Neural cell (in vitro differentiated cells): ENCODE results near the gene SH3RF1. TPM values are rescaled to one million over a fixed set of nuclear protein-coding genes. Genes with fewer than 3 reads are reported as not detected.

Source experiments
- H2AFZ ChIP-seq: fragments of 200-600, 300-800 bp; sonication (generic), shearing (Covaris generic); 2 replicates; pipeline ENCODE4 v1.6.0; 2014; ENCODE audit warnings: low read depth, mild to moderate bottlenecking, antibody characterized with exemption, low read length, moderate library complexity
- H3F3A ChIP-seq: fragments of 200-600 bp; shearing (Covaris generic); 2 replicates; pipeline ENCODE4 v1.6.1; 2016; ENCODE audit warnings: mild to moderate bottlenecking, moderate library complexity, mixed read lengths, antibody characterized with exemption, low read length; ENCODE audit not compliant: insufficient read depth, poor library complexity, severe bottlenecking
- H3K27ac ChIP-seq: fragments of 200-600, 300-800 bp; sonication (generic), shearing (Covaris generic); 2 replicates; pipeline ENCODE4 v1.5.1; 2014; ENCODE audit warnings: mild to moderate bottlenecking, low read length, moderate library complexity
- H3K27me3 ChIP-seq: fragments of 300-800, 200-600 bp; sonication (generic), shearing (Covaris generic); 2 replicates; pipeline ENCODE4 v1.6.0; 2014; ENCODE audit warnings: mild to moderate bottlenecking, low read depth, low read length, moderate library complexity; ENCODE audit not compliant: insufficient read depth
- H3K36me3 ChIP-seq: fragments of 300-800, 200-600 bp; sonication (generic), shearing (Covaris generic); 2 replicates; pipeline ENCODE4 v1.5.1; 2014; ENCODE audit warnings: mild to moderate bottlenecking, antibody characterized with exemption, low read length, moderate library complexity; ENCODE audit not compliant: insufficient read depth
- H3K4me2 ChIP-seq: fragments of 300-800, 200-600 bp; sonication (generic), shearing (Covaris generic); 2 replicates; pipeline ENCODE4 v1.6.0; 2014; ENCODE audit warnings: mild to moderate bottlenecking, low read length
- H3K4me3 ChIP-seq: fragments of 300-800, 200-600 bp; sonication (generic), shearing (Covaris generic); 2 replicates; pipeline ENCODE4 v1.5.1; 2014; ENCODE audit warnings: mild to moderate bottlenecking, low read length, moderate library complexity
- H3K79me2 ChIP-seq: fragments of 200-600 bp; shearing (Covaris generic); replicated peaks from 2 replicates; pipeline ENCODE4 v1.6.0; 2014; ENCODE audit warnings: mild to moderate bottlenecking, low read length, moderate library complexity; ENCODE audit not compliant: insufficient read depth
- H3K9ac ChIP-seq: fragments of 300-800, 200-600 bp; sonication (generic), shearing (Covaris generic); 2 replicates; pipeline ENCODE4 v1.6.1; 2016; ENCODE audit warnings: mild to moderate bottlenecking, low read length, mixed read lengths
- H3K9me2 ChIP-seq: fragments of 200-600 bp; shearing (Covaris generic); 2 replicates; pipeline ENCODE4 v1.6.1; 2016; ENCODE audit warnings: mild to moderate bottlenecking, low read length, mixed read lengths; ENCODE audit not compliant: insufficient read depth
- H3K9me3 ChIP-seq: fragments of 200-600, 300-800 bp; sonication (generic), shearing (Covaris generic); 2 replicates; pipeline ENCODE4 v1.6.1; 2016; ENCODE audit warnings: mild to moderate bottlenecking, mixed run types, low read length, moderate library complexity, mixed read lengths
- H4K20me1 ChIP-seq: fragments of 200-600 bp; shearing (Covaris generic); 2 replicates; pipeline ENCODE4 v1.6.1; 2016; ENCODE audit warnings: mild to moderate bottlenecking, mixed run types; ENCODE audit not compliant: insufficient read depth
- CTCF ChIP-seq: fragments of 450-650 bp; IDR thresholded peaks from 2 replicates; pipeline ENCODE4 v1.5.1; 2014; ENCODE audit warnings: antibody characterized with exemption, mild to moderate bottlenecking, moderate library complexity; ENCODE audit not compliant: poor library complexity, severe bottlenecking
- EP300 ChIP-seq: fragments of 450-650 bp; conservative IDR thresholded peaks from 2 replicates; pipeline ENCODE4 v1.6.1; 2014; ENCODE audit warnings: antibody characterized with exemption, mild to moderate bottlenecking, moderate library complexity; ENCODE audit not compliant: poor library complexity, severe bottlenecking
- EZH2 ChIP-seq: fragments of 200-600, 300-800 bp; shearing (Covaris generic), sonication (generic); IDR thresholded peaks from 2 replicates; pipeline ENCODE4 v1.6.1; 2014; ENCODE audit warnings: antibody characterized with exemption, low read length, borderline replicate concordance, mild to moderate bottlenecking; ENCODE audit not compliant: insufficient read depth, poor library complexity, severe bottlenecking
- MXI1 ChIP-seq: fragments of 450-650 bp; conservative IDR thresholded peaks from 2 replicates; pipeline ENCODE4 v1.6.1; 2014; ENCODE audit warnings: antibody characterized with exemption, mild to moderate bottlenecking; ENCODE audit not compliant: poor library complexity, severe bottlenecking
- POLR2AphosphoS5 ChIP-seq: IDR thresholded peaks from 2 replicates; pipeline ENCODE4 v1.6.1; 2012
- RAD21 ChIP-seq: fragments of 450-650 bp; conservative IDR thresholded peaks from 2 replicates; pipeline ENCODE4 v1.6.1; 2014; ENCODE audit warnings: antibody characterized with exemption, mild to moderate bottlenecking, moderate library complexity
- SMC3 ChIP-seq: fragments of 450-650 bp; conservative IDR thresholded peaks from 2 replicates; pipeline ENCODE4 v1.6.1; 2014; ENCODE audit warnings: antibody characterized with exemption, mild to moderate bottlenecking, moderate library complexity; ENCODE audit not compliant: poor library complexity
- TAF1 ChIP-seq: IDR thresholded peaks from 2 replicates; pipeline ENCODE4 v1.6.1; 2012; ENCODE audit warnings: low read depth
- polyA plus RNA-seq: library from polyadenylated mRNA; depleted of rRNA; stranded (reverse); fragments of >200 nt; gene quantifications from 2 replicates; pipeline ENCODE4 v1.2.3, GENCODE V29; 2014
- TF ChIP-seq, protein P1 (sequence below): IDR thresholded peaks from 2 replicates; pipeline ENCODE4 v1.6.1; 2012; ENCODE audit warnings: borderline replicate concordance

The SH3RF1 gene
- polyA plus RNA-seq, 1 donor from 2014 or later: 3.1 TPM

DNA sequence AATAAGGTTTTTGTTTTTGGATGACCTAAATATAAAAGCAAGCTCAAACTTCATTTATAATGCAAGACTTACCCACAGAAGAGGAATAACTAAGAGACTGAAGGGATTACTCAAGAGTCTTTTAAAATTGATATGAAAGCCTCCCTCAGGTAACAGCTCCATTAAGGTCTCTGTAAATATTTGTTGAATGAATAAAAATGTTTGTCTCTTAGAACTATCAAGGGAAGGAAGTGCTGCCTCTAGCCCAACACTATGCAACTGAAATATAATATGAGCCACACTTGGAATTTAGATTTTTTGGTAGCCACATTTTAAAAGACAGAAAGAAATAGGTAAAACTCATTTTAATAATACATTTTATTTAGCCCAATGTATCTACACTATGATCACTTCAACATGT is 127.8 kb downstream of the SH3RF1 start:
- Histone ChIP-seq H4K20me1 (no peaks in the 10 kb centered on the region), H3K27me3 (no peaks in the 10 kb centered on the region), H2AFZ (no peak overlapping the region), H3K27ac (no peak overlapping the region), H3K9ac (no peak overlapping the region), H3K4me2 (no peak overlapping the region), H3K4me3 (no peak overlapping the region), H3K9me2 (no peaks in the 10 kb centered on the region), H3K79me2 (no peaks in the 10 kb centered on the region), H3K36me3 (no peaks in the 10 kb centered on the region), H3F3A (no peaks in the 10 kb centered on the region), H3K9me3 (no peaks in the 10 kb centered on the region)
- TF ChIP-seq, protein P1, sequence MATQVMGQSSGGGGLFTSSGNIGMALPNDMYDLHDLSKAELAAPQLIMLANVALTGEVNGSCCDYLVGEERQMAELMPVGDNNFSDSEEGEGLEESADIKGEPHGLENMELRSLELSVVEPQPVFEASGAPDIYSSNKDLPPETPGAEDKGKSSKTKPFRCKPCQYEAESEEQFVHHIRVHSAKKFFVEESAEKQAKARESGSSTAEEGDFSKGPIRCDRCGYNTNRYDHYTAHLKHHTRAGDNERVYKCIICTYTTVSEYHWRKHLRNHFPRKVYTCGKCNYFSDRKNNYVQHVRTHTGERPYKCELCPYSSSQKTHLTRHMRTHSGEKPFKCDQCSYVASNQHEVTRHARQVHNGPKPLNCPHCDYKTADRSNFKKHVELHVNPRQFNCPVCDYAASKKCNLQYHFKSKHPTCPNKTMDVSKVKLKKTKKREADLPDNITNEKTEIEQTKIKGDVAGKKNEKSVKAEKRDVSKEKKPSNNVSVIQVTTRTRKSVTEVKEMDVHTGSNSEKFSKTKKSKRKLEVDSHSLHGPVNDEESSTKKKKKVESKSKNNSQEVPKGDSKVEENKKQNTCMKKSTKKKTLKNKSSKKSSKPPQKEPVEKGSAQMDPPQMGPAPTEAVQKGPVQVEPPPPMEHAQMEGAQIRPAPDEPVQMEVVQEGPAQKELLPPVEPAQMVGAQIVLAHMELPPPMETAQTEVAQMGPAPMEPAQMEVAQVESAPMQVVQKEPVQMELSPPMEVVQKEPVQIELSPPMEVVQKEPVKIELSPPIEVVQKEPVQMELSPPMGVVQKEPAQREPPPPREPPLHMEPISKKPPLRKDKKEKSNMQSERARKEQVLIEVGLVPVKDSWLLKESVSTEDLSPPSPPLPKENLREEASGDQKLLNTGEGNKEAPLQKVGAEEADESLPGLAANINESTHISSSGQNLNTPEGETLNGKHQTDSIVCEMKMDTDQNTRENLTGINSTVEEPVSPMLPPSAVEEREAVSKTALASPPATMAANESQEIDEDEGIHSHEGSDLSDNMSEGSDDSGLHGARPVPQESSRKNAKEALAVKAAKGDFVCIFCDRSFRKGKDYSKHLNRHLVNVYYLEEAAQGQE: no peak
- TF ChIP-seq TAF1 (no peak), MXI1 (no peak)

- no peak for TF ChIP-seq EP300
- Histone ChIP-seq H3K9ac (no peak overlapping the region), H3K9me3 (no peaks in the 10 kb centered on the region), H3K79me2 (no peaks in the 10 kb centered on the region), H3K27me3 (no peaks in the 10 kb centered on the region), H2AFZ (no peak overlapping the region), H3K36me3 (no peaks in the 10 kb centered on the region), H3K4me3 (no peak overlapping the region), H3K9me2 (no peaks in the 10 kb centered on the region), H3K27ac (no peak overlapping the region), H3F3A (no peaks in the 10 kb centered on the region), H3K4me2 (no peak overlapping the region), H4K20me1 (no peaks in the 10 kb centered on the region)
These were observed 128.4 kb downstream of the SH3RF1 start for GRCh38 chr4:169142391-169142790.

GRCh38 chr4:169139021-169139420 is 131.7 kb downstream of the SH3RF1 start:
- H3K4me3 ChIP-seq: no peak overlapping the region
- TF ChIP-seq RAD21 (no peak), SMC3 (no peak), EP300 (no peak), POLR2AphosphoS5 (no peak), TAF1 (no peak), EZH2 (no peak), CTCF (no peak), MXI1 (no peak)
- TF ChIP-seq, protein P1: no peak
- H3K9me3 ChIP-seq: no peaks in the 10 kb centered on the region
- no peak overlapping the region for H3K27ac ChIP-seq
- H3K9me2 ChIP-seq: no peaks in the 10 kb centered on the region
- H3K4me2 ChIP-seq: no peak overlapping the region
- no peaks in the 10 kb centered on the region for H3K27me3 ChIP-seq
- H2AFZ ChIP-seq: no peak overlapping the region
- no peaks in the 10 kb centered on the region for H3F3A ChIP-seq
- H3K36me3 ChIP-seq: no peaks in the 10 kb centered on the region
- H3K9ac ChIP-seq: no peak overlapping the region
- H3K79me2 ChIP-seq: no peaks in the 10 kb centered on the region
- H4K20me1 ChIP-seq: no peaks in the 10 kb centered on the region
